ENCODE measurements around the gene CCDC97.

Gene CCDC97

DNA sequence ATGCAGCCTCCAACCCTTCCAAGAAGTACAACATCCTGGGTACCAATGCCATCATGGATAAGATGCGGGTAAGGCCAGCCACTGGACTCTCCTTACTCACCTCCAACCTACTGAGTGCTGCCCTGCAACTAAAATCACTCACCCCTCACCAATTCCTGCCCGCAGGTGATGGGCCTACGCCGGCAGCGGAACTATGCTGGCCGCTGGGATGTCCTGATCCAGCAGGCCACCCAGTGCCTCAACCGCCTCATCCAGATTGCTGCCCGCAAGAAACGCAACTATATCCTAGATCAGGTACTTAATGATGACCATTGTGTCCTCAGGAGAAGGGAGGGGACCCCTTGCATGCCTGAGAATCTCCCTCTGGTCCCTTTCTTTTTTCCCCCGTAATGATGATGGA lies 15.6 kb upstream of the CCDC97 start:
- H3K36me3 ChIP-seq (ENCODE audit: control insufficient read depth in 2 of 2, insufficient read depth in 1 of 2, low read length in 2 of 2): peaks cover 97 to 100% of the 10 kb centered on the region in 2 experiments
- CTCF ChIA-PET: interaction anchor here (1.0 to 12.7 kb wide), 3 partner anchors 9 to 269 kb away, joined by 3 to 120 read pairs (median 5); no protein-coding TSS in a partner anchor
- POLR2A ChIA-PET: interaction anchor here (0.8 kb wide), 1 partner anchor 9 kb away, joined by 3 read pairs; no protein-coding TSS in a partner anchor

DNA sequence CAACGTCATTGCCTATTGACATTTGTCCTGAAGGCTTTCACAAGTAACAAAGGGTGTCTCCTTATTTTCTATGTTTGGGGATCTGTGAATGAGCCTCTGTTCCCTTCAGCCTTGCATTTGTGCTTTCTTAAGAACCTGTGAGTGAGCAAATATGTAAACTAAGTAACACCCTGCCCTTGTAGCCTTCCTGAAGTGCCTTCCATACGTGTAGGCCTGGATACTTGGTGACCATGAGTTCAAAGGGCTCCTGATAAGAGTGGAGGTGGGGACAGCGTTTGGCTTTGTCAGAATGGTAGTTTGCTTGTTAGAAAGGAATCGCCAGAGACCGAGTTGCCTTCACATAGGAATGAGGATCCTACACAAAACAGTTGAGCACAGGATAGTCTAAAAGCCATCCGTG lies 14.5 kb upstream of the CCDC97 start:
- Histone ChIP-seq H3K4me1 (ENCODE audit: control insufficient read depth, insufficient read depth, low read length) (no peaks in the 10 kb centered on the region), H3K4me3 (ENCODE audit: low read depth, low read length) (no peak overlapping the region), H3K27ac (ENCODE audit: extremely low read depth, low read depth, low read length) (no peak overlapping the region), H3K36me3 (ENCODE audit: control insufficient read depth in 2 of 2, insufficient read depth in 1 of 2, low read length in 2 of 2) (peaks cover 97 to 100% of the 10 kb centered on the region in 2 experiments), H3K9me3 (ENCODE audit: control insufficient read depth, insufficient read depth, low read depth, low read length) (no peaks in the 10 kb centered on the region)
- ChIA-PET CTCF (interaction anchor here (1.0 to 12.7 kb wide), 3 partner anchors 10 to 268 kb away, joined by 3 to 120 read pairs (median 5); no protein-coding TSS in a partner anchor), POLR2A (interaction anchor here (1.0 kb wide), 1 partner anchor 52 kb away, joined by 3 read pairs; no protein-coding TSS in a partner anchor)
- TF ChIP-seq OVOL3 (tag by site-specific recombination; IDR thresholded peaks at IDR 0.05) (no peak), YY2 (tag by site-specific recombination; IDR thresholded peaks at IDR 0.05) (no peak), ZNF175 (tag by site-specific recombination; IDR thresholded peaks at IDR 0.05) (no peak), ZNF335 (tag by site-specific recombination; conservative IDR thresholded peaks at IDR 0.05) (no peak), ZNF677 (tag by site-specific recombination; IDR thresholded peaks at IDR 0.05) (no peak), ZSCAN23 (tag by site-specific recombination; IDR thresholded peaks at IDR 0.05) (no peak), SCRT2 (tag by site-specific recombination; IDR thresholded peaks at IDR 0.05) (no peak)
- TF ChIP-seq, protein P1, sequence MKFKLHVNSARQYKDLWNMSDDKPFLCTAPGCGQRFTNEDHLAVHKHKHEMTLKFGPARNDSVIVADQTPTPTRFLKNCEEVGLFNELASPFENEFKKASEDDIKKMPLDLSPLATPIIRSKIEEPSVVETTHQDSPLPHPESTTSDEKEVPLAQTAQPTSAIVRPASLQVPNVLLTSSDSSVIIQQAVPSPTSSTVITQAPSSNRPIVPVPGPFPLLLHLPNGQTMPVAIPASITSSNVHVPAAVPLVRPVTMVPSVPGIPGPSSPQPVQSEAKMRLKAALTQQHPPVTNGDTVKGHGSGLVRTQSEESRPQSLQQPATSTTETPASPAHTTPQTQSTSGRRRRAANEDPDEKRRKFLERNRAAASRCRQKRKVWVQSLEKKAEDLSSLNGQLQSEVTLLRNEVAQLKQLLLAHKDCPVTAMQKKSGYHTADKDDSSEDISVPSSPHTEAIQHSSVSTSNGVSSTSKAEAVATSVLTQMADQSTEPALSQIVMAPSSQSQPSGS (tag by site-specific recombination; IDR thresholded peaks at IDR 0.05; ENCODE audit: low read depth): no peak

More for the DNA sequence above, 15.6 kb upstream of the CCDC97 start:
- TF ChIP-seq, protein P2, sequence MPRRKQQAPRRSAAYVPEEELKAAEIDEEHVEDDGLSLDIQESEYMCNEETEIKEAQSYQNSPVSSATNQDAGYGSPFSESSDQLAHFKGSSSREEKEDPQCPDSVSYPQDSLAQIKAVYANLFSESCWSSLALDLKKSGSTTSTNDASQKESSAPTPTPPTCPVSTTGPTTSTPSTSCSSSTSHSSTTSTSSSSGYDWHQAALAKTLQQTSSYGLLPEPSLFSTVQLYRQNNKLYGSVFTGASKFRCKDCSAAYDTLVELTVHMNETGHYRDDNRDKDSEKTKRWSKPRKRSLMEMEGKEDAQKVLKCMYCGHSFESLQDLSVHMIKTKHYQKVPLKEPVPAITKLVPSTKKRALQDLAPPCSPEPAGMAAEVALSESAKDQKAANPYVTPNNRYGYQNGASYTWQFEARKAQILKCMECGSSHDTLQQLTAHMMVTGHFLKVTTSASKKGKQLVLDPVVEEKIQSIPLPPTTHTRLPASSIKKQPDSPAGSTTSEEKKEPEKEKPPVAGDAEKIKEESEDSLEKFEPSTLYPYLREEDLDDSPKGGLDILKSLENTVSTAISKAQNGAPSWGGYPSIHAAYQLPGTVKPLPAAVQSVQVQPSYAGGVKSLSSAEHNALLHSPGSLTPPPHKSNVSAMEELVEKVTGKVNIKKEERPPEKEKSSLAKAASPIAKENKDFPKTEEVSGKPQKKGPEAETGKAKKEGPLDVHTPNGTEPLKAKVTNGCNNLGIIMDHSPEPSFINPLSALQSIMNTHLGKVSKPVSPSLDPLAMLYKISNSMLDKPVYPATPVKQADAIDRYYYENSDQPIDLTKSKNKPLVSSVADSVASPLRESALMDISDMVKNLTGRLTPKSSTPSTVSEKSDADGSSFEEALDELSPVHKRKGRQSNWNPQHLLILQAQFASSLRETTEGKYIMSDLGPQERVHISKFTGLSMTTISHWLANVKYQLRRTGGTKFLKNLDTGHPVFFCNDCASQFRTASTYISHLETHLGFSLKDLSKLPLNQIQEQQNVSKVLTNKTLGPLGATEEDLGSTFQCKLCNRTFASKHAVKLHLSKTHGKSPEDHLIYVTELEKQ (tag by site-specific recombination; IDR thresholded peaks at IDR 0.05; ENCODE audit: borderline replicate concordance): no peak
- TF ChIP-seq ZNF175 (tag by site-specific recombination; IDR thresholded peaks at IDR 0.05) (no peak), ZNF76 (tag by site-specific recombination; IDR thresholded peaks at IDR 0.05; ENCODE audit: borderline replicate concordance, low read depth) (no peak), ZFP3 (tag by site-specific recombination; IDR thresholded peaks at IDR 0.05; ENCODE audit: low read depth) (no peak), ZNF514 (tag by site-specific recombination; IDR thresholded peaks at IDR 0.05) (no peak), ZBTB7A (tag by site-specific recombination; IDR thresholded peaks at IDR 0.05; ENCODE audit: low read depth) (no peak), GLI4 (tag by site-specific recombination; IDR thresholded peaks at IDR 0.05) (no peak), MYNN (tag by site-specific recombination; IDR thresholded peaks at IDR 0.05; ENCODE audit: borderline replicate concordance) (no peak), ZFP37 (tag by site-specific recombination; IDR thresholded peaks at IDR 0.05) (no peak), ZNF16 (tag by site-specific recombination; IDR thresholded peaks at IDR 0.05; ENCODE audit: low read depth) (no peak), ZNF791 (tag by site-specific recombination; IDR thresholded peaks at IDR 0.05) (no peak), ZNF302 (tag by site-specific recombination; IDR thresholded peaks at IDR 0.05; ENCODE audit: low read depth) (no peak), ZNF248 (tag by site-specific recombination; IDR thresholded peaks at IDR 0.05) (no peak), EGR2 (tag by site-specific recombination; IDR thresholded peaks at IDR 0.05; ENCODE audit: low read depth) (no peak), ZNF157 (tag by site-specific recombination; IDR thresholded peaks at IDR 0.05) (no peak), ZNF707 (tag by site-specific recombination; IDR thresholded peaks at IDR 0.05) (no peak), ZNF660 (tag by site-specific recombination; IDR thresholded peaks at IDR 0.05) (no peak), HOXC10 (CRISPR knock-in tag; IDR thresholded peaks at IDR 0.05) (no peak)
- TF ChIP-seq, protein P3, sequence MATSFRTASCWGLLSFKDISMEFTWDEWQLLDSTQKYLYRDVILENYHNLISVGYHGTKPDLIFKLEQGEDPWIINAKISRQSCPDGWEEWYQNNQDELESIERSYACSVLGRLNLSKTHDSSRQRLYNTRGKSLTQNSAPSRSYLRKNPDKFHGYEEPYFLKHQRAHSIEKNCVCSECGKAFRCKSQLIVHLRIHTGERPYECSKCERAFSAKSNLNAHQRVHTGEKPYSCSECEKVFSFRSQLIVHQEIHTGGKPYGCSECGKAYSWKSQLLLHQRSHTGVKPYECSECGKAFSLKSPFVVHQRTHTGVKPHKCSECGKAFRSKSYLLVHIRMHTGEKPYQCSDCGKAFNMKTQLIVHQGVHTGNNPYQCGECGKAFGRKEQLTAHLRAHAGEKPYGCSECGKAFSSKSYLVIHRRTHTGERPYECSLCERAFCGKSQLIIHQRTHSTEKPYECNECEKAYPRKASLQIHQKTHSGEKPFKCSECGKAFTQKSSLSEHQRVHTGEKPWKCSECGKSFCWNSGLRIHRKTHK (tag by site-specific recombination; IDR thresholded peaks at IDR 0.05): no peak
- TF ChIP-seq, protein P4, sequence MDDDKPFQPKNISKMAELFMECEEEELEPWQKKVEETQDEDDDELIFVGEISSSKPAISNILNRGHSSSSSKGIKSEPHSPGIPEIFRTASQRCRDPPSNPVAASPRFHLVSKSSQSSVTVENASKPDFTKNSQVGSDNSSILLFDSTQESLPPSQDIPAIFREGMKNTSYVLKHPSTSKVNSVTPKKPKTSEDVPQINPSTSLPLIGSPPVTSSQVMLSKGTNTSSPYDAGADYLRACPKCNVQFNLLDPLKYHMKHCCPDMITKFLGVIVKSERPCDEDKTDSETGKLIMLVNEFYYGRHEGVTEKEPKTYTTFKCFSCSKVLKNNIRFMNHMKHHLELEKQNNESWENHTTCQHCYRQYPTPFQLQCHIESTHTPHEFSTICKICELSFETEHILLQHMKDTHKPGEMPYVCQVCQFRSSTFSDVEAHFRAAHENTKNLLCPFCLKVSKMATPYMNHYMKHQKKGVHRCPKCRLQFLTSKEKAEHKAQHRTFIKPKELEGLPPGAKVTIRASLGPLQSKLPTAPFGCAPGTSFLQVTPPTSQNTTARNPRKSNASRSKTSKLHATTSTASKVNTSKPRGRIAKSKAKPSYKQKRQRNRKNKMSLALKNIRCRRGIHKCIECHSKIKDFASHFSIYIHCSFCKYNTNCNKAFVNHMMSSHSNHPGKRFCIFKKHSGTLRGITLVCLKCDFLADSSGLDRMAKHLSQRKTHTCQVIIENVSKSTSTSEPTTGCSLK (tag by site-specific recombination; IDR thresholded peaks at IDR 0.05): no peak
- H3K9me3 ChIP-seq (ENCODE audit: control insufficient read depth, insufficient read depth, low read depth, low read length): no peaks in the 10 kb centered on the region
- no peaks in the 10 kb centered on the region for H3K4me1 ChIP-seq (ENCODE audit: control insufficient read depth, insufficient read depth, low read length)
- no peak overlapping the region for H3K4me3 ChIP-seq (ENCODE audit: low read depth, low read length)
- no peak overlapping the region for H3K27ac ChIP-seq (ENCODE audit: extremely low read depth, low read depth, low read length)
